Natural killer cell treated with Interleukin-12 subunit alpha and Interleukin-12 subunit beta and Interleukin-15 and Interleukin-18, amount 100 ng/mL, for 72 hours (primary cell): ENCODE results near the gene CPTP. TPM values are rescaled to one million over a fixed set of nuclear protein-coding genes. Genes with fewer than 3 reads are reported as not detected.

Experiments
- ATAC-seq, 2 donors: fragments of 150-1000 bp; cut with Tn5 transposase in 1 of 2; sonication (Bioruptor Pico), chemical (Tn5 transposase) in 1 of 2; 2 replicates each; pipeline ENCODE4 v1.10.0; 2021
- DNase-seq: peaks from one replicate; pipeline ENCODE4 v3.0.0; 2022; ENCODE audit warnings: low spot score
- H3K27ac Mint-ChIP-seq, 2 donors: 1 replicate in 1 of 2; 2 replicates in 1 of 2; pipeline ENCODE4 v1.8.0; 2022; ENCODE audit warnings: mixed read lengths in 2 of 2, mild to moderate bottlenecking in 1 of 2, moderate library complexity in 1 of 2
- H3K27me3 Mint-ChIP-seq, 2 donors: 1 replicate in 1 of 2; 2 replicates in 1 of 2; pipeline ENCODE4 v1.8.0; 2022; ENCODE audit warnings: mixed read lengths in 2 of 2
- H3K36me3 Mint-ChIP-seq: one replicate; pipeline ENCODE4 v1.8.0; 2022; ENCODE audit warnings: mixed read lengths
- H3K4me1 Mint-ChIP-seq, 2 donors: 1 replicate in 1 of 2; 2 replicates in 1 of 2; pipeline ENCODE4 v1.8.0; 2022; ENCODE audit warnings: low read depth in 2 of 2, mixed read lengths in 2 of 2, mild to moderate bottlenecking in 1 of 2
- H3K4me3 Mint-ChIP-seq: one replicate; pipeline ENCODE4 v1.8.0; 2022; ENCODE audit warnings: mixed read lengths
- H3K9me3 Mint-ChIP-seq: 2 replicates; pipeline ENCODE4 v1.8.0; 2022; ENCODE audit warnings: mixed read lengths
- total RNA-seq, 2 donors: library from RNA; stranded (reverse); gene quantifications; one replicate each; pipeline ENCODE4 v1.2.3, GENCODE V29; 2022

The CPTP gene
- total RNA-seq, 2 donors from 2014 or later, result 15.7 to 20.1 TPM

- H3K4me3 Mint-ChIP-seq, result no peak overlapping the region
These were observed 38.0 kb upstream of the CPTP start for GRCh38 chr1:1286313-1287261.

GRCh38 chr1:1287288-1288110 is 37.1 kb upstream of the CPTP start:
- Mint-ChIP-seq H3K4me1 (peaks cover 0 to 3% of the 10 kb centered on the region in 2 donors), H3K36me3 (no peaks in the 10 kb centered on the region), H3K27ac (no peak overlapping the region), H3K9me3 (no peaks in the 10 kb centered on the region), H3K4me3 (no peak overlapping the region), H3K27me3 (no peaks in the 10 kb centered on the region)
- DNase-seq (no peak), ATAC-seq (no peak)

More at GRCh38 chr1:1286313-1287261, 38.0 kb upstream of the CPTP start:
- H3K36me3 Mint-ChIP-seq, result no peaks in the 10 kb centered on the region
- H3K27ac Mint-ChIP-seq, result no peak overlapping the region
- DNase-seq (no peak), ATAC-seq (no peak)
- H3K9me3 Mint-ChIP-seq, result no peaks in the 10 kb centered on the region
- H3K27me3 Mint-ChIP-seq, result no peaks in the 10 kb centered on the region
- peaks cover 0 to 6% of the 10 kb centered on the region in 2 donors for H3K4me1 Mint-ChIP-seq

- H3K27ac Mint-ChIP-seq, result no peak overlapping the region
- DNase-seq (no peak), ATAC-seq (peak in 1 of 2 donors; percentile 62)
- no peaks in the 10 kb centered on the region for H3K27me3 Mint-ChIP-seq
- no peaks in the 10 kb centered on the region for H3K36me3 Mint-ChIP-seq
- H3K9me3 Mint-ChIP-seq, result no peaks in the 10 kb centered on the region
- H3K4me1 Mint-ChIP-seq, result no peaks in the 10 kb centered on the region
- no peak overlapping the region for H3K4me3 Mint-ChIP-seq
These were observed 34.3 kb upstream of the CPTP start for GRCh38 chr1:1290238-1290731.

- Mint-ChIP-seq H3K4me3 (no peak overlapping the region), H3K9me3 (no peaks in the 10 kb centered on the region), H3K27ac (no peak overlapping the region), H3K27me3 (no peaks in the 10 kb centered on the region), H3K36me3 (no peaks in the 10 kb centered on the region), H3K4me1 (no peaks in the 10 kb centered on the region)
- ATAC-seq (no peak), DNase-seq (no peak)
These were observed 33.5 kb upstream of the CPTP start for GRCh38 chr1:1291023-1291528.

- H3K4me3 Mint-ChIP-seq, result no peak overlapping the region
- no peak overlapping the region for H3K27ac Mint-ChIP-seq
- no peaks in the 10 kb centered on the region for H3K36me3 Mint-ChIP-seq
- ATAC-seq (peak; percentile 5 to 41), DNase-seq (no peak)
- no peaks in the 10 kb centered on the region for H3K4me1 Mint-ChIP-seq
- H3K9me3 Mint-ChIP-seq, result no peaks in the 10 kb centered on the region
- no peaks in the 10 kb centered on the region for H3K27me3 Mint-ChIP-seq
These were observed 32.8 kb upstream of the CPTP start for GRCh38 chr1:1291548-1292441.

GRCh38 chr1:1292442-1292779 is 32.2 kb upstream of the CPTP start:
- Mint-ChIP-seq H3K4me1 (no peaks in the 10 kb centered on the region), H3K27me3 (no peaks in the 10 kb centered on the region), H3K27ac (no peak overlapping the region), H3K36me3 (no peaks in the 10 kb centered on the region), H3K4me3 (no peak overlapping the region), H3K9me3 (no peaks in the 10 kb centered on the region)
- no peak for DNase-seq
- no peak for ATAC-seq

GRCh38 chr1:1292851-1293250 is 31.8 kb upstream of the CPTP start:
- no peak overlapping the region for H3K4me3 Mint-ChIP-seq
- no peaks in the 10 kb centered on the region for H3K9me3 Mint-ChIP-seq
- H3K27me3 Mint-ChIP-seq, result no peaks in the 10 kb centered on the region

GRCh38 chr1:1293263-1294249 is 31.0 kb upstream of the CPTP start:
- DNase-seq (no peak), ATAC-seq (no peak)
- no peaks in the 10 kb centered on the region for H3K27me3 Mint-ChIP-seq
- no peaks in the 10 kb centered on the region for H3K4me1 Mint-ChIP-seq
- H3K27ac Mint-ChIP-seq, result no peak overlapping the region
- H3K9me3 Mint-ChIP-seq, result no peaks in the 10 kb centered on the region
- no peaks in the 10 kb centered on the region for H3K36me3 Mint-ChIP-seq
- no peak overlapping the region for H3K4me3 Mint-ChIP-seq

More at GRCh38 chr1:1292851-1293250, 31.8 kb upstream of the CPTP start:
- no peaks in the 10 kb centered on the region for H3K4me1 Mint-ChIP-seq
- H3K27ac Mint-ChIP-seq, result no peak overlapping the region
- ATAC-seq (no peak), DNase-seq (no peak)
- no peaks in the 10 kb centered on the region for H3K36me3 Mint-ChIP-seq

- Mint-ChIP-seq H3K9me3 (no peaks in the 10 kb centered on the region), H3K4me3 (no peak overlapping the region), H3K36me3 (no peaks in the 10 kb centered on the region), H3K27me3 (no peaks in the 10 kb centered on the region), H3K27ac (no peak overlapping the region), H3K4me1 (no peaks in the 10 kb centered on the region)
- DNase-seq (no peak), ATAC-seq (no peak)
These were observed 30.2 kb upstream of the CPTP start for GRCh38 chr1:1294250-1294890.

- no peaks in the 10 kb centered on the region for H3K4me1 Mint-ChIP-seq
- DNase-seq, result no peak
- no peaks in the 10 kb centered on the region for H3K9me3 Mint-ChIP-seq
- H3K27me3 Mint-ChIP-seq, result no peaks in the 10 kb centered on the region
- ATAC-seq, result no peak
- no peak overlapping the region for H3K4me3 Mint-ChIP-seq
- no peaks in the 10 kb centered on the region for H3K36me3 Mint-ChIP-seq
- no peak overlapping the region for H3K27ac Mint-ChIP-seq
These were observed 29.3 kb upstream of the CPTP start for GRCh38 chr1:1295154-1295923.
